Lung (tissue), 12 donors: ENCODE measurements around the gene CATSPER3. TPM values are rescaled to one million over a fixed set of nuclear protein-coding genes. Genes with fewer than 3 reads are reported as not detected.

Experiments
- ATAC-seq: fragments of 200-7000 bp; cut with Tn5 transposase; one replicate; pipeline ENCODE4 v1.9.1; 2020; ENCODE audit warnings: moderate number of reproducible peaks; ENCODE audit not compliant: insufficient read depth, low FRiP score
- DNase-seq, 3 donors: peaks; one replicate each; pipeline ENCODE4 v3.0.0-alpha.2; 2013 to 2017
- H3K27ac ChIP-seq, 2 donors: one replicate each; pipeline ENCODE4 v1.5.1; 2013; ENCODE audit warnings: mild to moderate bottlenecking in 2 of 2, moderate library complexity in 2 of 2, control low read depth in 1 of 2, inconsistent platforms in 1 of 2, low read depth in 1 of 2, low read length in 1 of 2
- H3K27me3 ChIP-seq, 3 donors: one replicate each; pipeline ENCODE4 v1.5.1; 2013; ENCODE audit warnings: low read length in 2 of 3; ENCODE audit not compliant: control insufficient read depth in 3 of 3, insufficient read depth in 3 of 3
- H3K36me3 ChIP-seq, 4 donors: one replicate each; pipeline ENCODE4 v1.5.1; 2013; ENCODE audit warnings: low read length in 4 of 4, mild to moderate bottlenecking in 1 of 4, moderate library complexity in 1 of 4; ENCODE audit not compliant: control insufficient read depth in 4 of 4, insufficient read depth in 4 of 4
- H3K4me1 ChIP-seq, 5 donors: one replicate each; pipeline ENCODE4 v1.5.1; 2013; ENCODE audit warnings: low read length in 5 of 5, mild to moderate bottlenecking in 2 of 5, moderate library complexity in 1 of 5; ENCODE audit not compliant: control insufficient read depth in 5 of 5, insufficient read depth in 5 of 5
- H3K4me3 ChIP-seq: one replicate; pipeline ENCODE4 v1.5.1; 2013; ENCODE audit warnings: mild to moderate bottlenecking, control low read depth, moderate library complexity
- H3K9ac ChIP-seq, 2 donors: one replicate each; pipeline ENCODE4 v1.5.1; 2013; ENCODE audit warnings: low read length in 2 of 2, control low read depth in 1 of 2; ENCODE audit not compliant: insufficient read depth in 1 of 2
- H3K9me3 ChIP-seq, 4 donors: one replicate each; pipeline ENCODE4 v1.5.1; 2013; ENCODE audit warnings: low read length in 3 of 4, mild to moderate bottlenecking in 1 of 4, moderate library complexity in 1 of 4; ENCODE audit not compliant: control insufficient read depth in 4 of 4, insufficient read depth in 3 of 4
- WGBS, 2 donors: extraction: QIAGEN DNeasy Blood & Tissue Kit; methylation state at CpG; one replicate each; pipeline ENCODE4 v1.1.7; 2013; 5-methylcytosine and 5-hydroxymethylcytosine counted together
- polyA plus RNA-seq, 2 donors: library from polyadenylated mRNA; stranded (reverse); fragments of 200-250 nt; gene quantifications; one replicate each; pipeline ENCODE4 v1.2.1, GENCODE V29; 2013
- total RNA-seq, 2 donors: library from RNA; depleted of rRNA in 1 of 2; stranded (reverse); fragments of >200 nt in 1 of 2; gene quantifications; one replicate each; pipeline ENCODE4 v1.2.1, GENCODE V29; 2014 to 2021
- TF ChIP-seq, protein P1 (sequence below): IDR thresholded peaks from 2 replicates; pipeline ENCODE4 v1.5.1; 2012; ENCODE audit warnings: mild to moderate bottlenecking; ENCODE audit errors: control extremely low read depth, extremely low read depth
- donor health status: control.
- donor health status: control.
- donor health status: Bipolar disorder and iron deficiency.
- donor health status: healthy.
- donor health status: DM: yes; HTN: yes; CAD: no.

Gene CATSPER3
- total and polyA plus RNA-seq, 4 donors: 0.38 to 0.61 (median 0.49) TPM

DNA sequence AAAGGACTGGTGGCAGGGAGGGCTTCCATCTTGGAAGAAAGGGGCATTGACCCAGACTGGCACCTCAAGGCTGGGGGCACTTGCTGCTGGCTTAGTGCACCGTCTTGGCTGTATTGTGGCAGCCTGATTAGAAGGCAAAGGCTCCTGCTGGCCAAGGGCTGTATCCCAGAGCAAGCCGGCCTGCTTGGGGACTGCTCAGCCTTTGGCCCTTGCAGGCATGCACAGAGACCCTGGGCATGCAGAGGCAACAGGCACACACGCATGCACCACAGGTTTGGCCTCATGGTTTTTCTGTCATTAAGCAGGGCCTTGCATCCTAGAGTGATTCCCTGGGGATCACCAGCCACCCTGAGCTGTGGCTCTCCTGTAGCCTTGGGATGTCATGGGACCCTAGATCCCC, 37.4 kb downstream of the CATSPER3 start:
- Histone ChIP-seq H3K9ac (no peak overlapping the region), H3K27ac (no peak overlapping the region), H3K4me3 (no peak overlapping the region), H3K9me3 (no peaks in the 10 kb centered on the region), H3K27me3 (no peaks in the 10 kb centered on the region), H3K4me1 (no peaks in the 10 kb centered on the region), H3K36me3 (no peaks in the 10 kb centered on the region)
- ATAC-seq (no peak), DNase-seq (no peak)
- 95 to 97% methylated on average over 3 of the region's 3 CpGs for WGBS, 2 donors
- TF ChIP-seq, protein P1, sequence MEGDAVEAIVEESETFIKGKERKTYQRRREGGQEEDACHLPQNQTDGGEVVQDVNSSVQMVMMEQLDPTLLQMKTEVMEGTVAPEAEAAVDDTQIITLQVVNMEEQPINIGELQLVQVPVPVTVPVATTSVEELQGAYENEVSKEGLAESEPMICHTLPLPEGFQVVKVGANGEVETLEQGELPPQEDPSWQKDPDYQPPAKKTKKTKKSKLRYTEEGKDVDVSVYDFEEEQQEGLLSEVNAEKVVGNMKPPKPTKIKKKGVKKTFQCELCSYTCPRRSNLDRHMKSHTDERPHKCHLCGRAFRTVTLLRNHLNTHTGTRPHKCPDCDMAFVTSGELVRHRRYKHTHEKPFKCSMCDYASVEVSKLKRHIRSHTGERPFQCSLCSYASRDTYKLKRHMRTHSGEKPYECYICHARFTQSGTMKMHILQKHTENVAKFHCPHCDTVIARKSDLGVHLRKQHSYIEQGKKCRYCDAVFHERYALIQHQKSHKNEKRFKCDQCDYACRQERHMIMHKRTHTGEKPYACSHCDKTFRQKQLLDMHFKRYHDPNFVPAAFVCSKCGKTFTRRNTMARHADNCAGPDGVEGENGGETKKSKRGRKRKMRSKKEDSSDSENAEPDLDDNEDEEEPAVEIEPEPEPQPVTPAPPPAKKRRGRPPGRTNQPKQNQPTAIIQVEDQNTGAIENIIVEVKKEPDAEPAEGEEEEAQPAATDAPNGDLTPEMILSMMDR: no peak

DNA sequence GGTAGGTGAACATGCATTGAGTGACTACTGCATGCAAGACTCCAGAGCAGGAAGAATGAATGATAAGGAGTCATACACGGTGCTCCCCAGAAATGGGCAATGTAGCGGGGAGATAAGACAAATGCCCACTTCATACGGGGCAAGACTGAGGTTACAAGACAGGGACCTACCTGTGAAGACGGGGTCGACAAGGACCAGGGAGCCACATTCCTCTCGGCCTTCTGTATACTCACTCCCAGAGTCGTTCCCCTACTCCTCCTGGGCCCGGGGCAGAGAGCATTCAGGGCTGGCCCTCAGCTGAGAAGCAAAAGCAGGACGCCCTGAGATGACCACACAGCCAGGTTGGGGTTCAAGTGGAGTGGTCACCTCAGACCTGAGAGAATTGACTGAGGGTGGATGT, 39.6 kb downstream of the CATSPER3 start:
- TF ChIP-seq, protein P1: no peak
- 93 to 94% methylated on average over 9 of the region's 9 CpGs for WGBS, 2 donors

DNA sequence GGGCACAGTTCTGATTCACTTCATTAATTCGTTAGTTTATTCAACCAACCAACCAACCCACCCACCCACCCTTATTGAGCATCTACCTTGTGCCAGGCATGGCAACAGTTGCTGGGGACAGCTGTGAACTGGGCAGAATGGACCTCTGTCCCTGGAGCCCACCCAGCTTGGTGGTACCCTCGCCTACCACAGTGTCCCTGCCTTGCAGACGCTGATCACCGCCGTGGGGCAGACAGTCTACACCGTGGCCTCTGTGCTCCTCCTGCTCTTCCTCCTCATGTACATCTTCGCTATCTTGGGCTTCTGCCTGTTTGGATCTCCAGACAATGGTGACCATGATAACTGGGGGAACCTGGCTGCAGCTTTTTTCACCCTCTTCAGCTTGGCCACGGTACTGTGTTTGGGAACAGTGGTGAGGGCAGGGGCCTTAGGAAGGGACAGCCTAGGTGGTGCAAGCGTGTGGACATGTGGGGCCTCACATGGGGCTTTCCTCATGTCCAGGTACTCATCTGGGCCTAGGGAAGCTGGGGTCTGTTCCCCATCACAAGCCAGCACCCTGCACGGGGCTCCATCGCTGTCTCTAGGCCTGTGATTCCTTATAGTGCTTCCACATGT, 40.1 kb downstream of the CATSPER3 start:
- no peak for DNase-seq
- 86 to 90% methylated on average over 11 of the region's 11 CpGs for WGBS, 2 donors

More for the DNA sequence above, 39.6 kb downstream of the CATSPER3 start:
- no peaks in the 10 kb centered on the region for H3K27me3 ChIP-seq
- H3K27ac ChIP-seq: no peak overlapping the region
- DNase-seq (no peak), ATAC-seq (no peak)
- no peaks in the 10 kb centered on the region for H3K36me3 ChIP-seq
- no peaks in the 10 kb centered on the region for H3K9me3 ChIP-seq
- H3K4me3 ChIP-seq: no peak overlapping the region
- no peak overlapping the region for H3K9ac ChIP-seq
- H3K4me1 ChIP-seq: no peaks in the 10 kb centered on the region

More for the DNA sequence above, 40.1 kb downstream of the CATSPER3 start:
- no peak for ATAC-seq
- Histone ChIP-seq H3K9ac (no peak overlapping the region), H3K4me3 (no peak overlapping the region), H3K4me1 (no peaks in the 10 kb centered on the region), H3K9me3 (no peaks in the 10 kb centered on the region), H3K36me3 (no peaks in the 10 kb centered on the region), H3K27me3 (no peaks in the 10 kb centered on the region), H3K27ac (no peak overlapping the region)
- TF ChIP-seq, protein P1: no peak
